ENCODE measurements around the gene APBB2. TPM values are rescaled to one million over a fixed set of nuclear protein-coding genes. Genes with fewer than 3 reads are reported as not detected.

The APBB2 gene
- total RNA-seq, 1 donor from 2014 or later, result 121 TPM

DNA sequence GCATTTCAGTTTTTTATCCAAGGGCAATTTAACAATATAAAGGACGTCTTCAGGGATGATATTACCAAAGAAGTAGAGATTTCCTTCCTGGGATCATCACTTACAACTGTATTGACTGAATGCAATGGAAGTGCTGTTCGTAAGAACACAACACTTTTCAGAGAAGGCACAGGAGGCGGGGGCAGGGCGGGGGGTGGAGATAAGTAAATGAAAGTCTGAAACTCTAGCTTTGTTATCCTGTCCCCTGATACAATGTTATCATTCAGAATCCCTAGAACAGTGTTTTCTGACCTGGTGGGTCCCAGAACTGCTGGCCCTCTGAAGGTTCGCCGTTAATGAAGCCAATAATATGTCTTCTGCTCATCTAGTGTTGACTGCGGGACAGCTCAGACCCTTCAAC lies 340.0 kb downstream of the APBB2 start:
- no peak for DNase-seq (ENCODE audit: low spot score)

GRCh38 chr4:40871695-40872250 lies 342.6 kb downstream of the APBB2 start:
- no peak for DNase-seq (ENCODE audit: low spot score)

DNA sequence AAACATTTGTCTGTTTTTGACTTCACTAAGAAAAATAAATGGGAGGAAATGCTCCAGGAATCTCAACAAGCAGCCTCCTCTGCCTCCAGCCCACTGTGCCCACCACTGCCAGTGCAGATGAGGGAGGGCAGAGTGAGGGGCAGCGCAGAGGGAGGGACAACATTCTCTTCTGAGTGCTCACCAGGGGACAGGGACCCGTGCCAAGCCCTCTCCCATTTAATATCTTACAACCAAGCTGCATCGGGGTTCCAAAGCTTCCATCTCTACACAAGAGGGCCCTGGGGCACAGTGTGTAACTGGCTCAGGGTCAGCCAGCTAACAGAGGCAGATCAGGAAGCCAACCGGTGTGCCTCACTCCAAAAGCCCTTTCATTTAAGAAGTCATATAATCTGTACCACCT lies 344.2 kb downstream of the APBB2 start:
- no peak for DNase-seq (ENCODE audit: low spot score)

DNA sequence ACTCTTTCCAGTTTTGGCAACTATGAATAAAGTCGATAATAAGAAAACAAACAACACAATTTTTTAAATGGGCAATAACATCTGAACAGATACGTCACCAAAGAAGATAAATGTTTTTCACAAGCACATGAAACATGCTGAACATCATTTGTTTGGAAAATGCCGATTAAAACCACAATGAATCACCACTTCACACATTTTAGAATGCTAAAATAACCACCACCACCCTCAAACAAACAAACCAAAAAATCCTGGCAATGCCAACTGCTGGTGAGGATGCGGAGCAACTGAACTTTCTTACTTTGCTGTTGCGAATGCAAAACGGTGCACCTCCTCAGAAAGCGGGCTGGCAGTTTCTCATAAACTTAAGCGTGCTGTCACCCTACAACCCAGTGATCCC lies 348.6 kb downstream of the APBB2 start:
- no peak for DNase-seq (ENCODE audit: low spot score)

DNA sequence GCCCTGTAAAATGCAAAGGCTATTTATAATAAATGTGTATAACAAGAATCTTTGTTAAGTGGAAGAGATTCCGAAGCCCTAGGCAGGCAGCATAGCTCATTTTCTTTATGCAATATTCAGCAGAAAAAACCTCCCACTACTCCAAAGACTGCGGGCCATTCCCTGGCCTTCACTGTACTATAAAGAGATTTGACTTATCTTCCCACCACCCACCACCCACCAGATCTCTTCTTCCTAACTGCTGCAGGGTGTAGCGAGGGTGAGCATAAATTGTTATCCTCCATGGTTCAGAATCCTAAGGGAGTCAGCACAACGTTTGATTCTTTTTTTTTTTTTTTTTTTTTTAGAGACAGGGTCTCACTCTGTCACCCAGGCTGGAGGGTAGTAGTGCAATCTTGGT lies 349.8 kb downstream of the APBB2 start:
- no peak for DNase-seq (ENCODE audit: low spot score)

GRCh38 chr4:40858962-40859361 lies 355.4 kb downstream of the APBB2 start:
- DNase-seq (ENCODE audit: low spot score), result peak; percentile 59

- no peak for DNase-seq (ENCODE audit: low spot score)
These were observed 356.4 kb downstream of the APBB2 start for GRCh38 chr4:40857956-40858355.

DNA sequence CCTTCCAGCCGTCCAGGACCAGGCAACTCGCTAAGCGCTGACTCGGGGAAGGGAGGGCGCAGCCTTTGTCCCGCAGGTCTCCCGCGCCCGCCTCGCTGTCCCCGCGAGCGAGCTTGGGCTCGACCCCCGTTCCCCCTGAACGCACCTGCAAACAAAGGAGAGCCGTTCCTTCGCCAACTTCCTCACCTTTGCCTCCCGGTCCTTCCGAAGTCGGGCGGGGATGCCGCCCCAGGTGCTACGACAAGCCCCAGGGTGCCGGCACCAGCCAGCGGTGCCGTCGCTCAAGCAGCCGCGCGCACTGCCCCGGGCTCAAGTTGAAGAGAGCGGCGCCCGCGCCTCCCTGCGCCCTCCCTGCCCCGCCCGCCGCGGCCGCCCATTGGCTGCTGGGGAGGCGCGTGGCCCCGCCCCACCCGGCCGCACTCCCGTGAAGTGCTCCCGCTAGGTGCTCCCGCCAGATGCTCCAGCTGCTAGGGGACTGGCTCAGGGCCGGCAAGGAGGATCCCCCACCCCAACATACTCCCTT lies 357.4 kb downstream of the APBB2 start:
- peak; percentile 86 for DNase-seq (ENCODE audit: low spot score)

GRCh38 chr4:40856277-40856839 lies 358.0 kb downstream of the APBB2 start:
- DNase-seq (ENCODE audit: low spot score), result no peak

- DNase-seq (ENCODE audit: low spot score), result no peak
These were observed 363.8 kb downstream of the APBB2 start for GRCh38 chr4:40850496-40850895.

DNA sequence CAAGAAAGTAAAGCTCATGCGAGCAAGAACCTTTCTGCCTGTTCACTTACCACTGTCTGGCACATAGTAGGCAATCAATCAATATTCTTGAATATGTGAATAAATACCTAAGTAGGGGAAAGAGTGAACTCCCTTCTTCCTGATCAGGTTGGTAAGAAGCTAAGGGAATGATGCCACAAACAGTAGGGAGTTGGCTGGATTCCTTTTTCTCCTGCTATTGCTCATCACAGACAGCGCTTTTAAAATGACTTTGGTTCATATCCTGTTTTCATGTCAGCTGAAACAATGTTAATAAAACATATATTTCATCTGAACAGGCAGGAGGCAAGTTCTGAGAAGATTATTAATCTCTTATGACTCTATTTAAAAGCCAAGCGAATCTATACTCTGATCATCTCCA lies 365.4 kb downstream of the APBB2 start:
- DNase-seq (ENCODE audit: low spot score), result no peak

DNA sequence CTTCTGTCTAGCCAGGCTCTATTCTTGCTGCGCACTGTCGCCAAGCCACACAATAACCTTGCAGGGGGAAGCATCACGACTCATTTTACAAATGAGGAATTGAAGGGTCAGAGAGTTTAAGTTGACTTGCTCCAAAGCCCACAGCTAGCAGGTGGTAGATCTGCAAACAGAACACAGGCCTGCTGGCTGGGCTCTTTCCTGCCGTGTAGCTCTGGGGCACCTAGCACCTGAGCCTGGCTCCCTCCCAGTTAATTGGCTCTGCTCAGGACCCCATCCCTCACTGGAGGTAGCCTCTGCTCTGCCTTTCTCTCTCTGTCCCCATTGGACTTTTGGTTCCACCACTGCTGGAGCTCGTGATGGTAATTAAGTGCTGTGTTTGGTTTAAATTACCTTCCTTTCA lies 366.1 kb downstream of the APBB2 start:
- peak; percentile 49 for DNase-seq (ENCODE audit: low spot score)

DNA sequence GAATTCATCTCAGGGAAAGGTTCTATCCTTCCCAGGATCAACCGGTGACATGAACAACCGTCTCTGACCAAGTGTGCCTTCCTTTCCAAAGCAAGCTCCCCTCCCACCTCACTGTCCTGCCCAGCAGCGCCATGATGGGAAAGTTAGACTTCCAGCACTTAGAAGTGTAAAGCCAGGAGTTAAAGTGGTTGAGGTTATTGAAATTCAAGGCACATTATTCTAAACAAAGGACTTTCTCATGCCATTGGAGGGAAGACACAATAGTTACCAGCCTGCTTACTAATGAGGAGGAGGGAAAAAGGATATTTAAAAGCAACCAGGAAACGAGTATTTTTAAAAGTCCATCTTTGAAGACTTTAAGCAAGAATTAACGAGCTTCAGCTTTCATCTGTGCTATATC lies 367.8 kb downstream of the APBB2 start:
- DNase-seq (ENCODE audit: low spot score), result peak; percentile 22

- DNase-seq (ENCODE audit: low spot score), result peak; percentile 1
These were observed 369.0 kb downstream of the APBB2 start for GRCh38 chr4:40845154-40845835.

DNA sequence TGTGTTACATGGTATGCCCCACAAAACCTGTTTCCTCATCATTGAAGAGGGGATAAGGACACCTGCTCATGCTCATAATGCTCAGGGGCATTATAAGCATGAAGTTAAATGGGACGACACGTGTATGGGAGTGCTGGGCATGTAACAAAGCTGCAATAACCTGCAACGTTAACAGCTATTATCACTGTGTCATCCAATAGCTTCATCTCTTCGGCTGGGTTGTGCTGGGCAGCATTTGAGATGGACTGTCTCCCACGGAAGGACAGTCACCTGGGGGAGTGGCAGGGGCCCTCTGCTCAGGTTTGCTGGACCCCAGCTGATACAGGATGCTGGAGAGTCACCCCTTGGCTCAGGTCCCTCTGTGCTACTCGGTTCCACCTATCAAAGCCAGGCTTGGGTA lies 370.1 kb downstream of the APBB2 start:
- peak; percentile 51 for DNase-seq (ENCODE audit: low spot score)

DNA sequence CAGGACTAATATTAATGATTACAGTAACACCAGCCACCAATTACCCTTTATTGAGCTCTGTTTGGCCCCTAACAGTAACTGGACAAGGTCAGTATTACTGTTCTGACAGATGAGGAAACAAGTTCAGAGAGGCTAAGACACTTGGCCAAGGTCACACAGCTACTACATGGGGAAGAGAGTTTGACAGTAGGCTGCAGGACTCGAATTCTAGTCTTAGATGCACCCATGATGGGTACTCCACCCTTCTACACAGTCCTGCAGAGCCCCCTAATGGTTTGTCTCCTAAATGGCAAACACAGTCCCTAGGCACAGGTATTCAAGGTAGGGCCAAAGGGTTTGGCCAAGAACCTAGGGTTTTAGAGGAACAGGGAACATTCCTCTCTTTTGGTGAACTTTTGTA lies 370.6 kb downstream of the APBB2 start:
- DNase-seq (ENCODE audit: low spot score), result peak; percentile 4

DNA sequence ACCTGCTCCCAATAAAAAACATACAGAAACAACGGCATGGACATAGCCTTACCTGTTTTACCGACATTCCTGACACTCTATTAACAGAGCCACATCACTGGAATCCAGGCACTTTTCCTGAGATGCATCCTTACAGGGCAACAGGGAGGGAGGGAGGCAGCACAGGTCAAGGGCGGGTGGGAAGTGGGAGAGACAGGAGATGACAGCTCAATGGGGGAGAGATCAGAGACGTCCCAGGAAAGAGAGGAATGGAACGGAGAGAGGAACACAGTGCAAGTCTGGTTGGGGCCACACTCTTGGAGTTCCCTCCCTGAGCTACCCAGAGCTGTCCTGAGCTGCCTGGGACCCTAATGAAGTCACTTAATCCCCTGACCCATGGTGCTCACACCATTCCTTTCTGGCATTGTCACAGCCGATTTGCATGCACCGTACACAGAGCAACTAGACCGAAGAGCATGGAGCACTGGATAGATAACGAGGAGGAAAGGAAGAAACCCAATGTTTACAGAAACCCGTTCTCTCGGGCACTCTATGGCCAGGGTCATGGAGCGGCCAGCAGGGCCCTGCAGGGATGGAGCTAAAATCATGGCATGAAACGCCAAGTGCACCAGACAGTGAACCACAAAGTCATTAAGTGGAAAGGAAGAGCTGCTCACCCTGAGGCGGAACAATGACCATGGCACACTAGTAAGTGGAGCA lies 371.5 kb downstream of the APBB2 start:
- DNase-seq (ENCODE audit: low spot score), result peak; percentile 41

DNA sequence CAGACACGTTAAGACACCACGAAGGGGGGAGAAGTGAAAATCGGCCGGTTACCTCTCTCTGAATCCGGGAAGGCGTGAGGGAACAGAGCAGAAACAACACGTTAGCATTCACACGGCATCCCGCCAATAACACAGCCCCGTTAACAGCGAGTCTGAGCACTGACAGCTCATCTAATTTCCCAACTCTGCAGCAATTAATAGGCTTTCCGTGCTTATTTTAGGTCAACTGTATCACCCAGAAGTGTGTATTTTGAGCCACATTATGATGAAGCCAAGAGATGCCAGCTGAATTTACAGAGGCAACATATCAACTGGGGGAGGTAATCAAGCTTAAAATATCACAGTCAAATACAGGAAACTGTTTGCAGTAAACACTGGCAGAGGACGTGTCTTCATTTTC lies 372.0 kb downstream of the APBB2 start:
- DNase-seq (ENCODE audit: low spot score), result no peak

DNA sequence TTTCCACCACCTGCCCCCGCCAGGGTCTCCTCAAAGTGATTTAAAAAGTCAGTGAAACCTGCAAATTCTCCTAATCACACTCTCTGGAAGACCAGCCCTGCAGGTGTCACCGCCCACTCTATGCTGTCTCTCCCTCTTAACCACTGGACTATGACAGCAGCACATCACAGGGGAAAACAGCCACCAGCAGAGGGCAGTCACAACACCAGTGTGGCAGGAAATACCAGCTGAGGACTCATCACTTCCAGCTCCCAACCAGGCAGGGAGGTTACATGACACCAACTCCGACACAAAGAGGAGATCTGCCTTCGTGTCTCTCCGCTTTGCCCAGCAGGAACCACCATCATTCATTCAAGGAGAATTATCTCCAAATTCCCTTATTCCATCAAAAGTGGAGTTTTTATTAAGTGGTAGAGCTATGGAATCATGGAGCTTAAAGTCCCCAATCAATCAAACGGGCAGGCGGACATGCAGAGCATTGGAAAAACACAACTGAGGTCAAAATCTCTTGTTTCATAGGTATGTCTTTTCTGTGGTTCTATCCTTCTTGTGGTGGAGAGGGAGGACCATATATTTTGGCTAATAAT lies 373.3 kb downstream of the APBB2 start:
- DNase-seq (ENCODE audit: low spot score), result no peak

DNA sequence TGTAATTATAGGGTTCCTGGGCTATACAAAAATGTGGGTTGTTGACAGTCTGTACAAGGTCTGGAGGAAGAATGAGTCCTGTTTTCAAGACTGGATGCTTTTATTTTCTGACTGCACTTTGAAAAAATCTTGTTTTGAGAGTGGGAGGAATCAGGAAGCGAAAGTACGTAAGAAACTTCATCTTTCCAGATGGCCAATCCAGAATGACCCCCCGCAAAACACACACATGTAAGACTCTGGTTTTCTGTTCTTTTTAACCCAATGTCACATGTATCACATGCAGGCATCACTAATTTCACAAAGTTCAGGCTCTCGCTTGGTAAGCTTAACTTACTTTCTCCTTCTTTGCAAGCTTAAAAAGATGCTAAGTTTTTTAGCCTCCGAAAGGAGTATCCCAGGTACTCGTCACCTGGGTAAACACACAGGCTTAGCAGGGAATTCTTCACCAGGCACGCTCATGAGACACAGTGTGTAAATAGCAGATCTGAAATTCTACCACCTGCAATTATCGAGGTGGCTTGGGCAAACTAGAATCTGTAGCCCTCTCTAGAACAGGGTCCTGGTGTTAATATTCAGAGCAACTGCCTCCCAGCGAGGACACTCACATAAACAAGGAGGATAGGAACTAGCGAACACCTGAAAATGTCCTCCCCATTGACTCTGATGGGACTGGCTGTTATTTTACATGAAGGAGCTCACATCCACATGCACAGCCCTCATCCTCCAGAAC lies 373.9 kb downstream of the APBB2 start:
- DNase-seq (ENCODE audit: low spot score), result no peak

DNA sequence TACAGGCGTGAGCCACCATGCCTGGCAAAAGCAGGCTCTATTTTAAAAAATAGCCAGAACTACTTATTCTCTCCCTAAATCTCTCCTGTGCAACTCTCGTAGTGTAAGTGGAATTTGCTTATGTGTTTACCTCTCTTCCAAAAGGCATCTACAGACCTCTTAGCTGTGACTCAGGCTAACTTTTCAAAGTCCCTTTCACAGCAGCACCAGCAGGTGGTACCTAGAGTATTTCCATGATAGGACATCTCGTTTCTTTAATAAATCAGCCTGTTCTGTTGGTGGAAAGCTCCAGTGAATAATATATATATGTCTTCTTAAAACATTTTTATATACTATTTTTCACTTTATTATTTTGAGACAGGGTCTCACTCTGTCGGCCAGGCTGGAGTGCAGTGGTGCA lies 375.6 kb downstream of the APBB2 start:
- DNase-seq (ENCODE audit: low spot score), result no peak
